Measurements from ENCODE around the gene LRIT2. TPM values are rescaled to one million over a fixed set of nuclear protein-coding genes. Genes with fewer than 3 reads are reported as not detected.

The LRIT2 gene
- total RNA-seq, 1 experiment from 2014 or later: not detected

- Histone ChIP-seq H4K5ac (ENCODE audit: insufficient read length, low read depth, low read length) (no peak overlapping the region), H3K4ac (ENCODE audit: low read depth, low read length) (no peak overlapping the region), H3K4me2 (ENCODE audit: insufficient read depth, insufficient read length, low read length) (no peak overlapping the region), H4K8ac (replicated peaks; ENCODE audit: insufficient read length, low read depth, low read length) (no peak overlapping the region), H3K27ac (ENCODE audit: insufficient read length, low read depth, low read length) (no peak overlapping the region), H3K79me2 (ENCODE audit: insufficient read depth, low read length) (no peaks in the 10 kb centered on the region), H3K23ac (ENCODE audit: insufficient read length, low read depth, low read length) (no peak overlapping the region), H2BK120ac (ENCODE audit: low read depth, low read length, poor library complexity, severe bottlenecking) (no peak overlapping the region), H2BK15ac (ENCODE audit: low read depth, low read length) (no peak overlapping the region), H4K91ac (ENCODE audit: insufficient read length, low read depth, low read length) (no peak overlapping the region), H3K14ac (ENCODE audit: insufficient read depth, low read length) (no peak overlapping the region), H3K4me1 (ENCODE audit: insufficient read depth, low read length) (no peaks in the 10 kb centered on the region), H3K9ac (ENCODE audit: extremely low read depth, insufficient read length, low read length) (no peak overlapping the region), H3K23me2 (ENCODE audit: insufficient read length, low read depth, low read length, poor library complexity, severe bottlenecking) (no peaks in the 10 kb centered on the region), H3T11ph (ENCODE audit: low read length) (no peak overlapping the region), H2AFZ (ENCODE audit: low read length) (no peak overlapping the region), H2BK12ac (ENCODE audit: insufficient read length, low read depth, low read length) (no peak overlapping the region), H2BK5ac (ENCODE audit: insufficient read length, low read length) (no peak overlapping the region), H4K20me1 (ENCODE audit: control insufficient read depth, insufficient read depth, insufficient read length) (no peaks in the 10 kb centered on the region), H3K27me3 (ENCODE audit: insufficient read depth, low read length) (peaks cover 3% of the 10 kb centered on the region; the same call in 1 of the 2 replicates), H3K79me1 (ENCODE audit: insufficient read depth, low read depth, low read length, poor library complexity, severe bottlenecking) (no peaks in the 10 kb centered on the region), H3K18ac (ENCODE audit: insufficient read length, low read depth, low read length) (no peak overlapping the region), H2AK5ac (ENCODE audit: insufficient read length, low read length) (no peak overlapping the region), H2BK20ac (ENCODE audit: low read depth, low read length, poor library complexity, severe bottlenecking) (no peak overlapping the region), H3K9me3 (ENCODE audit: control insufficient read depth, low read depth, low read length) (no peaks in the 10 kb centered on the region), H3K56ac (ENCODE audit: insufficient read length, low read depth, low read length) (no peak overlapping the region)
- TF ChIP-seq, protein P1, sequence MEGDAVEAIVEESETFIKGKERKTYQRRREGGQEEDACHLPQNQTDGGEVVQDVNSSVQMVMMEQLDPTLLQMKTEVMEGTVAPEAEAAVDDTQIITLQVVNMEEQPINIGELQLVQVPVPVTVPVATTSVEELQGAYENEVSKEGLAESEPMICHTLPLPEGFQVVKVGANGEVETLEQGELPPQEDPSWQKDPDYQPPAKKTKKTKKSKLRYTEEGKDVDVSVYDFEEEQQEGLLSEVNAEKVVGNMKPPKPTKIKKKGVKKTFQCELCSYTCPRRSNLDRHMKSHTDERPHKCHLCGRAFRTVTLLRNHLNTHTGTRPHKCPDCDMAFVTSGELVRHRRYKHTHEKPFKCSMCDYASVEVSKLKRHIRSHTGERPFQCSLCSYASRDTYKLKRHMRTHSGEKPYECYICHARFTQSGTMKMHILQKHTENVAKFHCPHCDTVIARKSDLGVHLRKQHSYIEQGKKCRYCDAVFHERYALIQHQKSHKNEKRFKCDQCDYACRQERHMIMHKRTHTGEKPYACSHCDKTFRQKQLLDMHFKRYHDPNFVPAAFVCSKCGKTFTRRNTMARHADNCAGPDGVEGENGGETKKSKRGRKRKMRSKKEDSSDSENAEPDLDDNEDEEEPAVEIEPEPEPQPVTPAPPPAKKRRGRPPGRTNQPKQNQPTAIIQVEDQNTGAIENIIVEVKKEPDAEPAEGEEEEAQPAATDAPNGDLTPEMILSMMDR (conservative IDR thresholded peaks at IDR 0.05): peak; percentile 93
- Mint-ChIP-seq H3K27ac (no peak overlapping the region), H3K9me3 (no peaks in the 10 kb centered on the region; a peak in 1 of 5 replicates), H3K36me3 (ENCODE audit: insufficient read depth in 1 of 3, low read depth in 3 of 3) (no peaks in the 10 kb centered on the region), H3K4me1 (peaks cover 4% of the 10 kb centered on the region in 2 experiments; a peak in 3 of 4 replicates), H3K4me3 (no peak overlapping the region), H3K27me3 (ENCODE audit: low read depth) (peaks cover 42% of the 10 kb centered on the region)
- peak; percentile 88 for DNase-seq
- no CpG with 5 or more reads among the region's 52 CpGs for WGBS (ENCODE audit: extremely low coverage, insufficient read length, low lambda C conversion rate)
These were observed 12.1 kb upstream of the LRIT2 start for GRCh38 chr10:84237199-84238051.

Data from H9 (cell line).